Neural crest cell (in vitro differentiated cells): Measurements from ENCODE around the gene PSMB4. TPM values are rescaled to one million over a fixed set of nuclear protein-coding genes. Genes with fewer than 3 reads are reported as not detected.
"Not testable (repeated sequence)": the region's sequence is repeated elsewhere in the genome, so short reads cannot be mapped to it uniquely, and the experiment has no call there.

Source experiments
- DNase-seq: peaks from one replicate; pipeline ENCODE4 v3.0.0; 2021; ENCODE audit warnings: low read depth, mixed read lengths, low spot score
- H3K27ac Mint-ChIP-seq: one replicate; pipeline ENCODE4 v1.8.0; 2021; ENCODE audit warnings: mild to moderate bottlenecking, mixed read lengths; ENCODE audit not compliant: unreplicated experiment
- H3K27me3 Mint-ChIP-seq: 2 replicates; pipeline ENCODE4 v1.8.0; 2021; ENCODE audit warnings: low read depth, mild to moderate bottlenecking, mixed read lengths
- H3K36me3 Mint-ChIP-seq: 2 replicates; pipeline ENCODE4 v1.8.0; 2021; ENCODE audit warnings: low read depth, mild to moderate bottlenecking, mixed read lengths
- H3K4me1 Mint-ChIP-seq: 2 replicates; pipeline ENCODE4 v1.8.0; 2021; ENCODE audit warnings: mixed read lengths
- H3K4me3 Mint-ChIP-seq: one replicate; pipeline ENCODE4 v1.8.0; 2021; ENCODE audit warnings: mild to moderate bottlenecking, mixed read lengths
- H3K9me3 Mint-ChIP-seq: 2 replicates; pipeline ENCODE4 v1.8.0; 2021; ENCODE audit warnings: mixed read lengths
- CTCF ChIP-seq: fragments of 200-600 bp; sonication (generic); conservative IDR thresholded peaks from 2 replicates; pipeline ENCODE4 v1.5.0; 2021; ENCODE audit warnings: antibody characterized with exemption, mild to moderate bottlenecking
- total RNA-seq: library from RNA; stranded (reverse); gene quantifications from 2 replicates; pipeline ENCODE4 v1.2.1, GENCODE V29; 2021

Gene PSMB4
- total RNA-seq, 1 donor from 2014 or later, result 279 TPM

GRCh38 chr1:151377150-151377884 lies 22.1 kb upstream of the PSMB4 start:
- TF ChIP-seq CTCF, result no peak
- H3K36me3 Mint-ChIP-seq, result no peaks in the 10 kb centered on the region
- H3K27ac Mint-ChIP-seq, result no peak overlapping the region
- no peaks in the 10 kb centered on the region for H3K27me3 Mint-ChIP-seq
- no peaks in the 10 kb centered on the region for H3K9me3 Mint-ChIP-seq
- no peak for DNase-seq
- H3K4me3 Mint-ChIP-seq, result no peak overlapping the region
- peaks cover 19% of the 10 kb centered on the region for H3K4me1 Mint-ChIP-seq

GRCh38 chr1:151384584-151384983 lies 14.8 kb upstream of the PSMB4 start:
- no peak for DNase-seq
- H3K27ac Mint-ChIP-seq, result no peak overlapping the region
- TF ChIP-seq CTCF, result no peak
- H3K27me3 Mint-ChIP-seq, result no peaks in the 10 kb centered on the region
- H3K4me3 Mint-ChIP-seq, result no peak overlapping the region
- H3K4me1 Mint-ChIP-seq, result no peaks in the 10 kb centered on the region
- H3K36me3 Mint-ChIP-seq, result no peaks in the 10 kb centered on the region
- peaks cover 6% of the 10 kb centered on the region for H3K9me3 Mint-ChIP-seq

GRCh38 chr1:151386002-151386401 lies 13.4 kb upstream of the PSMB4 start:
- Mint-ChIP-seq H3K27ac (no peak overlapping the region), H3K9me3 (peaks cover 6% of the 10 kb centered on the region), H3K4me3 (no peak overlapping the region), H3K4me1 (no peaks in the 10 kb centered on the region), H3K36me3 (no peaks in the 10 kb centered on the region), H3K27me3 (no peaks in the 10 kb centered on the region)
- TF ChIP-seq CTCF, result no peak
- no peak for DNase-seq

- not testable (repeated sequence) for H3K36me3 Mint-ChIP-seq, H3K27me3 Mint-ChIP-seq, H3K4me3 Mint-ChIP-seq
These were observed 8.9 kb upstream of the PSMB4 start for GRCh38 chr1:151390221-151391078.

GRCh38 chr1:151391079-151391563 lies 8.3 kb upstream of the PSMB4 start:
- Mint-ChIP-seq H3K4me1 (no peaks in the 10 kb centered on the region), H3K4me3 (no peak overlapping the region), H3K27ac (no peak overlapping the region), H3K9me3 (peaks cover 6% of the 10 kb centered on the region), H3K27me3 (peaks cover 4% of the 10 kb centered on the region), H3K36me3 (no peaks in the 10 kb centered on the region)
- DNase-seq, result no peak
- TF ChIP-seq CTCF, result no peak

More at GRCh38 chr1:151390221-151391078, 8.9 kb upstream of the PSMB4 start:
- not testable (repeated sequence) for H3K27ac Mint-ChIP-seq, H3K9me3 Mint-ChIP-seq, DNase-seq, H3K4me1 Mint-ChIP-seq

GRCh38 chr1:151393583-151393982 lies 5.8 kb upstream of the PSMB4 start:
- no peak for DNase-seq
- no peaks in the 10 kb centered on the region for H3K36me3 Mint-ChIP-seq
- no peak for TF ChIP-seq CTCF
- no peaks in the 10 kb centered on the region for H3K9me3 Mint-ChIP-seq
- no peak overlapping the region for H3K4me3 Mint-ChIP-seq
- peaks cover 6% of the 10 kb centered on the region for H3K27me3 Mint-ChIP-seq
- no peak overlapping the region for H3K27ac Mint-ChIP-seq
- H3K4me1 Mint-ChIP-seq, result no peaks in the 10 kb centered on the region

GRCh38 chr1:151396265-151396664 lies 3.1 kb upstream of the PSMB4 start:
- Mint-ChIP-seq H3K4me3 (peak overlapping the region; percentile 67), H3K4me1 (peaks cover 20% of the 10 kb centered on the region)
- H3K27me3 Mint-ChIP-seq, H3K36me3 Mint-ChIP-seq, H3K27ac Mint-ChIP-seq, H3K9me3 Mint-ChIP-seq, DNase-seq: not testable (repeated sequence)
